HEK293 (cell line): ENCODE data around the gene TPI1.

ENCODE experiments used
- CTCF ChIA-PET: fragments of 350-600 bp; formaldehyde crosslinking; extraction: SDS; loops from one replicate; lab custom pipeline; 2021; ENCODE audit warnings: antibody characterized with exemption; lab: Yijun Ruan, JAX
- POLR2A ChIA-PET: fragments of 300-600 bp; formaldehyde crosslinking; extraction: SDS; loops from one replicate; lab custom pipeline; 2020; ENCODE audit warnings: antibody characterized with exemption, inconsistent platforms; lab: Yijun Ruan, JAX
- H3K27ac ChIP-seq: fragments of 200-500 bp; sonication (Bioruptor generic); 2 replicates; pipeline ENCODE4 v1.5.1; 2014; ENCODE audit warnings: low read depth, low read length, control low read depth, inconsistent platforms; ENCODE audit errors: extremely low read depth
- H3K36me3 ChIP-seq, 2 experiments: fragments of 200-500 bp in 1 of 2; sonication (Bioruptor generic) in 1 of 2; 1 replicate in 1 of 2; 2 replicates in 1 of 2; pipeline ENCODE4 v1.5.1; 2014 to 2017; ENCODE audit warnings: inconsistent platforms in 2 of 2, low read length in 2 of 2; ENCODE audit not compliant: control insufficient read depth in 2 of 2, insufficient read depth in 1 of 2
- H3K4me1 ChIP-seq: fragments of 200-500 bp; sonication (Bioruptor generic); 2 replicates; pipeline ENCODE4 v1.5.1; 2014; ENCODE audit warnings: mild to moderate bottlenecking, low read length, inconsistent platforms; ENCODE audit not compliant: control insufficient read depth, insufficient read depth
- H3K4me3 ChIP-seq: 2 replicates; pipeline ENCODE4 v1.5.1; 2011; ENCODE audit warnings: low read depth, mild to moderate bottlenecking, control low read depth, low read length, moderate library complexity
- H3K9me3 ChIP-seq: fragments of 200-500 bp; sonication (Bioruptor generic); 2 replicates; pipeline ENCODE4 v1.5.1; 2014; ENCODE audit warnings: low read depth, low read length, inconsistent platforms; ENCODE audit not compliant: control insufficient read depth, insufficient read depth
- BCL11A ChIP-seq: fragments of 450-650 bp; formaldehyde crosslinking; IDR thresholded peaks from 2 replicates; pipeline ENCODE4 v1.5.1; 2016; ENCODE audit warnings: low read depth, missing biosample characterization, missing genetic modification characterization
- KLF8 ChIP-seq: fragments of 450-650 bp; formaldehyde crosslinking; IDR thresholded peaks from 2 replicates; pipeline ENCODE4 v1.5.1; 2016; ENCODE audit warnings: missing biosample characterization, missing genetic modification characterization
- KLF9 ChIP-seq: fragments of 450-650 bp; formaldehyde crosslinking; IDR thresholded peaks from 2 replicates; pipeline ENCODE4 v1.5.1; 2016; ENCODE audit warnings: missing biosample characterization, missing genetic modification characterization, low read depth
- MEIS1 ChIP-seq: sonication (generic); formaldehyde crosslinking; IDR thresholded peaks from 2 replicates; pipeline ENCODE4 v1.8.1; 2022; ENCODE audit warnings: missing genetic modification reagents, mild to moderate bottlenecking, borderline replicate concordance
- RBAK ChIP-seq: fragments of 450-650 bp; formaldehyde crosslinking; IDR thresholded peaks from 2 replicates; pipeline ENCODE4 v1.5.1; 2016; ENCODE audit warnings: missing biosample characterization, missing genetic modification characterization
- SP3 ChIP-seq: fragments of 450-650 bp; formaldehyde crosslinking; IDR thresholded peaks from 2 replicates; pipeline ENCODE4 v1.5.1; 2016; ENCODE audit warnings: missing biosample characterization, missing genetic modification characterization
- ZBTB10 ChIP-seq: fragments of 450-650 bp; formaldehyde crosslinking; IDR thresholded peaks from 2 replicates; pipeline ENCODE4 v1.5.1; 2016; ENCODE audit warnings: missing biosample characterization, missing genetic modification characterization
- ZBTB48 ChIP-seq: fragments of 450-650 bp; formaldehyde crosslinking; IDR thresholded peaks from 2 replicates; pipeline ENCODE4 v1.5.1; 2016; ENCODE audit warnings: missing biosample characterization, missing genetic modification characterization
- ZBTB6 ChIP-seq: fragments of 450-650 bp; formaldehyde crosslinking; IDR thresholded peaks from 2 replicates; pipeline ENCODE4 v1.5.1; 2017; ENCODE audit warnings: missing biosample characterization, missing genetic modification characterization
- ZBTB8A ChIP-seq: fragments of 450-650 bp; formaldehyde crosslinking; IDR thresholded peaks from 2 replicates; pipeline ENCODE4 v1.5.1; 2016; ENCODE audit warnings: missing biosample characterization, missing genetic modification characterization
- ZFP69B ChIP-seq: fragments of 450-650 bp; formaldehyde crosslinking; IDR thresholded peaks from 2 replicates; pipeline ENCODE4 v1.5.1; 2016; ENCODE audit warnings: missing biosample characterization, missing genetic modification characterization
- ZNF133 ChIP-seq: fragments of 450-650 bp; formaldehyde crosslinking; IDR thresholded peaks from 2 replicates; pipeline ENCODE4 v1.5.1; 2016; ENCODE audit warnings: missing biosample characterization, missing genetic modification characterization
- ZNF2 ChIP-seq: fragments of 450-650 bp; formaldehyde crosslinking; IDR thresholded peaks from 2 replicates; pipeline ENCODE4 v1.5.1; 2016; ENCODE audit warnings: missing biosample characterization, missing genetic modification characterization
- ZNF202 ChIP-seq: fragments of 450-650 bp; formaldehyde crosslinking; IDR thresholded peaks from 2 replicates; pipeline ENCODE4 v1.5.1; 2016; ENCODE audit warnings: missing biosample characterization, missing genetic modification characterization, borderline replicate concordance
- ZNF239 ChIP-seq: fragments of 450-650 bp; formaldehyde crosslinking; IDR thresholded peaks from 2 replicates; pipeline ENCODE4 v1.5.1; 2016; ENCODE audit warnings: missing biosample characterization, missing genetic modification characterization
- ZNF280D ChIP-seq: fragments of 450-650 bp; formaldehyde crosslinking; IDR thresholded peaks from 2 replicates; pipeline ENCODE4 v1.5.1; 2016; ENCODE audit warnings: missing biosample characterization, missing genetic modification characterization
- ZNF354C ChIP-seq: fragments of 450-650 bp; formaldehyde crosslinking; IDR thresholded peaks from 2 replicates; pipeline ENCODE4 v1.5.1; 2016; ENCODE audit warnings: missing biosample characterization, missing genetic modification characterization, low read depth, borderline replicate concordance
- ZNF433 ChIP-seq: fragments of 450-650 bp; formaldehyde crosslinking; IDR thresholded peaks from 2 replicates; pipeline ENCODE4 v1.5.1; 2016; ENCODE audit warnings: missing biosample characterization, missing genetic modification characterization, low read depth
- ZNF501 ChIP-seq: fragments of 450-650 bp; formaldehyde crosslinking; IDR thresholded peaks from 2 replicates; pipeline ENCODE4 v1.5.1; 2016; ENCODE audit warnings: missing biosample characterization, missing genetic modification characterization
- ZNF514 ChIP-seq: fragments of 450-650 bp; formaldehyde crosslinking; IDR thresholded peaks from 2 replicates; pipeline ENCODE4 v1.5.1; 2016; ENCODE audit warnings: missing biosample characterization, missing genetic modification characterization
- ZNF621 ChIP-seq: fragments of 450-650 bp; formaldehyde crosslinking; IDR thresholded peaks from 2 replicates; pipeline ENCODE4 v1.5.1; 2017; ENCODE audit warnings: missing biosample characterization, missing genetic modification characterization
- ZNF701 ChIP-seq: fragments of 450-650 bp; formaldehyde crosslinking; IDR thresholded peaks from 2 replicates; pipeline ENCODE4 v1.5.1; 2016; ENCODE audit warnings: missing biosample characterization, missing genetic modification characterization
- ZNF792 ChIP-seq: fragments of 450-650 bp; formaldehyde crosslinking; IDR thresholded peaks from 2 replicates; pipeline ENCODE4 v1.5.1; 2016; ENCODE audit warnings: missing biosample characterization, missing genetic modification characterization
- ZSCAN5A ChIP-seq: fragments of 450-650 bp; formaldehyde crosslinking; IDR thresholded peaks from 2 replicates; pipeline ENCODE4 v1.5.1; 2016; ENCODE audit warnings: missing biosample characterization, missing genetic modification characterization

Gene TPI1

GRCh38 chr12:6827982-6828780 is 39.1 kb upstream of the TPI1 start, which contains the start of gene P3H3 (continued):
- TF ChIP-seq ZBTB10 (tag by site-specific recombination) (peak; percentile 95), ZBTB48 (tag by site-specific recombination) (no peak; the same call in 1 of the 2 replicates), SP3 (tag by site-specific recombination) (peak; percentile 75), KLF8 (tag by site-specific recombination) (peak; percentile 93), ZNF239 (tag by site-specific recombination) (no peak), ZBTB6 (tag by site-specific recombination) (peak; percentile 68; the same call in 1 of the 2 replicates), ZNF792 (tag by site-specific recombination) (0 out of 2 replicates have a peak, but pooled peaks have one; percentile 52), ZNF433 (tag by site-specific recombination) (no peak), ZNF354C (tag by site-specific recombination) (no peak), ZNF501 (tag by site-specific recombination) (peak; percentile 66; the same call in 1 of the 2 replicates), BCL11A (tag by site-specific recombination) (peak; percentile 73), MEIS1 (CRISPR knock-in tag) (no peak), ZNF621 (no peak), ZNF514 (tag by site-specific recombination) (no peak), ZNF2 (tag by site-specific recombination) (0 out of 2 replicates have a peak, but pooled peaks have one; percentile 13), ZNF133 (tag by site-specific recombination) (no peak), KLF9 (tag by site-specific recombination) (peak; percentile 55)
- TF ChIP-seq, all 188 proteins: peak for 68

- Histone ChIP-seq H3K36me3 (peaks cover 3 to 40% of the 10 kb centered on the region in 2 experiments), H3K4me3 (peak overlapping the region; percentile 47), H3K4me1 (no peaks in the 10 kb centered on the region), H3K9me3 (no peaks in the 10 kb centered on the region), H3K27ac (peak overlapping the region; percentile 86; the same call in 1 of the 2 replicates)
- POLR2A ChIA-PET, result interaction anchor here (0.8 to 6.0 kb wide), 15 partner anchors 8 to 295 kb away, joined by 3 to 55 read pairs (median 4); partner anchors contain the start of genes CDCA3, COPS7A, GAPDH and MLF2
- CTCF ChIA-PET, result interaction anchor here (0.6 to 3.0 kb wide), 7 partner anchors 43 to 95 kb away, joined by 3 to 10 read pairs (median 3); partner anchors contain the start of gene MLF2
- TF ChIP-seq ZNF280D (tag by site-specific recombination), result no peak
- peak; percentile 87 for TF ChIP-seq ZNF701 (tag by site-specific recombination)
- TF ChIP-seq ZBTB8A (tag by site-specific recombination), result peak; percentile 29
- no peak; the same call in 1 of the 2 replicates for TF ChIP-seq ZFP69B
- TF ChIP-seq ZNF202 (tag by site-specific recombination), result no peak
- 0 out of 2 replicates have a peak, but pooled peaks have one; percentile 25 for TF ChIP-seq RBAK (tag by site-specific recombination)
- TF ChIP-seq ZSCAN5A (tag by site-specific recombination), result peak; percentile 72; the same call in 1 of the 2 replicates
These were observed 38.4 kb upstream of the TPI1 start for GRCh38 chr12:6828781-6829535.
